ENCODE measurements around the gene DBNL. TPM values are rescaled to one million over a fixed set of nuclear protein-coding genes. Genes with fewer than 3 reads are reported as not detected.

The DBNL gene
- total and polyA plus RNA-seq, 2 donors (not counting 1 experiment from before 2014, with no cell fraction given), result 335 to 386 TPM

- peaks cover 71% of the 10 kb centered on the region for H3K4me1 Mint-ChIP-seq
These were observed 51.9 kb downstream of the DBNL start for GRCh38 chr7:44096326-44096881.

More at GRCh38 chr7:44096326-44096881, 51.9 kb downstream of the DBNL start:
- H2AFZ ChIP-seq (ENCODE audit: insufficient read depth, low read depth, low read length, poor library complexity, severe bottlenecking), result no peak overlapping the region
- Mint-ChIP-seq H3K27ac (peak overlapping the region; percentile 87), H3K4me3 (peak overlapping the region; percentile 57), H3K9me3 (ENCODE audit: insufficient read depth) (no peaks in the 10 kb centered on the region), H3K27me3 (no peaks in the 10 kb centered on the region)
- WGBS (ENCODE audit: insufficient coverage), result 58% methylated on average over 7 of the region's 8 CpGs
- H3K9me3 ChIP-seq (ENCODE audit: control extremely low read depth in 1 of 3, control insufficient read depth in 2 of 3, insufficient read depth in 1 of 3, low read length in 2 of 3), result peaks cover 0 to 3% (median 0%) of the 10 kb centered on the region in 3 donors
- H4K20me1 ChIP-seq (ENCODE audit: control insufficient read depth, insufficient read depth, low read length, poor library complexity, severe bottlenecking), result no peaks in the 10 kb centered on the region
- no peaks in the 10 kb centered on the region for H3K27me3 ChIP-seq (replicated peaks in 1 of 4; ENCODE audit: control extremely low read depth in 1 of 4, control insufficient read depth in 3 of 4, insufficient read depth in 4 of 4, low read length in 3 of 4)
- H3K4me2 ChIP-seq (replicated peaks; ENCODE audit: low read depth, low read length, poor library complexity, severe bottlenecking), result peak overlapping the region; percentile 57
- H3K79me2 ChIP-seq (ENCODE audit: control insufficient read depth, insufficient read depth, low read length), result no peaks in the 10 kb centered on the region
- H3K27ac ChIP-seq (ENCODE audit: low read length in 2 of 2), result peak overlapping the region; percentile 78 to 84
- no peaks in the 10 kb centered on the region for H3K36me3 ChIP-seq (replicated peaks in 1 of 2; ENCODE audit: control extremely low read depth in 1 of 2, control insufficient read depth in 1 of 2, extremely low read depth in 1 of 2, insufficient read depth in 2 of 2, low read length in 1 of 2)
- no peak overlapping the region for H3K4me3 ChIP-seq (ENCODE audit: control extremely low read depth in 1 of 5, extremely low read depth in 1 of 5, insufficient read depth in 1 of 5, low read depth in 2 of 5, low read length in 4 of 5)
- TF ChIP-seq CTCF (IDR thresholded peaks at IDR 0.05) (no peak), EZH2 (IDR thresholded peaks at IDR 0.05; ENCODE audit: borderline replicate concordance, insufficient read depth, low read depth, low read length, poor library complexity, severe bottlenecking) (no peak)
- POLR2A ChIA-PET, result interaction anchor here (0.6 to 2.1 kb wide), 3 partner anchors 15 to 48 kb away, joined by 4 to 21 read pairs (median 10); partner anchors contain the start of gene POLD2
- H3K4me1 ChIP-seq (ENCODE audit: control insufficient read depth in 2 of 2, insufficient read depth in 2 of 2, low read length in 2 of 2), result peaks cover 34 to 75% of the 10 kb centered on the region in 2 donors
- DNase-seq (no peak), ATAC-seq (ENCODE audit: low read depth) (no peak)
- H3K9ac ChIP-seq (ENCODE audit: low read length), result no peak overlapping the region
- CTCF ChIA-PET, result no interaction called here
- intact Hi-C loops (cut with micrococcal nuclease), result loop anchor here (2.0 kb wide), 1 partner anchor 26 kb away; the partner anchor contains the start of gene POLD2
